Gastroesophageal sphincter (tissue), 4 donors: ENCODE results near the gene THOC3. TPM values are rescaled to one million over a fixed set of nuclear protein-coding genes. Genes with fewer than 3 reads are reported as not detected.
"Not testable (repeated sequence)": the region's sequence is repeated elsewhere in the genome, so short reads cannot be mapped to it uniquely, and the experiment has no call there.

Experiments used
- ATAC-seq: fragments of 150-250 bp; one replicate; pipeline ENCODE4 v1.9.1; 2016; ENCODE audit warnings: mild to moderate bottlenecking, moderate library complexity
- H3K27ac ChIP-seq, 4 donors: fragments of 200-600 bp; sonication (generic) in 3 of 4; 1 replicate in 3 of 4; 2 replicates in 1 of 4; pipeline ENCODE4 v1.5.1; 2016 to 2019
- H3K27me3 ChIP-seq: fragments of 200-600 bp; sonication (generic); one replicate; pipeline ENCODE4 v1.5.1; 2019
- H3K36me3 ChIP-seq, 2 donors: fragments of 200-600 bp; sonication (generic); one replicate each; pipeline ENCODE4 v1.5.1; 2019; ENCODE audit warnings: control low read depth in 1 of 2
- H3K4me1 ChIP-seq, 3 donors: fragments of 200-600 bp; sonication (generic); 1 replicate in 2 of 3; 2 replicates in 1 of 3; pipeline ENCODE4 v1.5.1; 2016 to 2019; ENCODE audit warnings: control low read depth in 2 of 3
- H3K4me3 ChIP-seq, 2 donors: fragments of 200-600 bp; sonication (generic); one replicate each; pipeline ENCODE4 v1.5.1; 2019; ENCODE audit warnings: mild to moderate bottlenecking in 1 of 2, moderate library complexity in 1 of 2
- H3K9me3 ChIP-seq, 3 donors: fragments of 200-600 bp; sonication (generic); one replicate each; pipeline ENCODE4 v1.5.1; 2017 to 2019; ENCODE audit warnings: control low read depth in 2 of 3
- WGBS, 2 donors: methylation state at CpG; one replicate each; pipeline ENCODE4 v1.1.5; 2018; ENCODE audit warnings: low coverage in 1 of 2; 5-methylcytosine and 5-hydroxymethylcytosine counted together
- total RNA-seq, 4 donors: library from RNA; depleted of rRNA; stranded (reverse); fragments of >200 nt; gene quantifications; one replicate each; pipeline ENCODE4 v1.1.0, GENCODE V29; 2016
- TF ChIP-seq, protein P1 (sequence below), 4 experiments: fragments of 200-600 bp in 2 of 4; fragments of 450-650 bp in 2 of 4; sonication (generic) in 1 of 4; IDR thresholded peaks; one replicate each; pipeline ENCODE4 v1.5.1; 2017 to 2019; ENCODE audit warnings: antibody characterized with exemption in 4 of 4, mild to moderate bottlenecking in 2 of 4, moderate library complexity in 2 of 4

The THOC3 gene, protein sequence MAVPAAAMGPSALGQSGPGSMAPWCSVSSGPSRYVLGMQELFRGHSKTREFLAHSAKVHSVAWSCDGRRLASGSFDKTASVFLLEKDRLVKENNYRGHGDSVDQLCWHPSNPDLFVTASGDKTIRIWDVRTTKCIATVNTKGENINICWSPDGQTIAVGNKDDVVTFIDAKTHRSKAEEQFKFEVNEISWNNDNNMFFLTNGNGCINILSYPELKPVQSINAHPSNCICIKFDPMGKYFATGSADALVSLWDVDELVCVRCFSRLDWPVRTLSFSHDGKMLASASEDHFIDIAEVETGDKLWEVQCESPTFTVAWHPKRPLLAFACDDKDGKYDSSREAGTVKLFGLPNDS
- 10 to 100 TPM; 21.1 to 44.3 (median 28.4) TPM for total RNA-seq

DNA sequence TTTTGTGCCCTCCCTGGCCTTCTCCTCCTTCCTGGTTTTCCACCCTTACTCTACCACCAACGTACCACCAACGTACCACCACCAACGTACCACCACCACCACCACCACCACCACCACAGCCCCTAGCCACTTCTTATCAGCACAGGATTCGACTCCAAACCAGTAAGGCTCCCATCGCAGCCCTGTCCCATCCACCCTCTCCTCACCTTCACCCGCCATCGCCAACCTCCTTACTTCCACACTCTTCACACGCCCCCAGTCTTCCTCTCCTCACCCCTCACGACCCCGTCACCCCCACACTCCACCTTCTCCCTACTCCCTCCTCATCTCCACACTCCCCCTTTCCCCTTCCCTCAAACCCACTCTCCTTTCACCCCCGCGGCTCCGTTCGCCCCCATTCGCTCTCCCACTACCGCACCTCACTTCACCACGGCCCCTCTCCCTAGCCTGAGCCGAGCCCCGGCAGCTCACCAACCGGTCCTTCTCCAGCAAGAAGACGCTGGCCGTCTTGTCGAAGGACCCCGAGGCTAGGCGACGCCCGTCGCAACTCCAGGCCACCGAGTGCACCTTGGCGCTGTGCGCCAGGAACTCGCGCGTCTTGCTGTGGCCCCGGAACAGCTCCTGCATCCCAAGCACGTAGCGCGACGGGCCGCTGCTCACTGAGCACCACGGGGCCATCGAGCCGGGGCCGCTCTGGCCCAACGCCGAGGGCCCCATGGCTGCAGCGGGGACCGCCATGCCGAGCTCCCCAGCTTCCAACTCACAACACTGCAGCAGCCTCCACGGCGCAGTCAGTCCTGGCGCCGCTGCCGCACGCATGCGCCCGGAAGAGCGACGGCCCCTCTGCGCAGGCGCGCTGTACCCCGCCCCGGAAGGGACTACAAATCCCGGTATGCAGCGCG lies at the start of gene THOC3:
Gene THOC3 (minus strand): TSS at position 845 of the 902 bp plus-strand sequence. CDS start 107 bp downstream, at position 738.
- peak; percentile 100 for ATAC-seq
- Histone ChIP-seq H3K4me3 (peak within 1 kb of the TSS; percentile 56 to 66), H3K27ac (peak within 1 kb of the TSS in 3 of 4 donors; percentile 47 to 71 (median 48))
- H3K27me3 ChIP-seq, H3K36me3 ChIP-seq, H3K9me3 ChIP-seq, H3K4me1 ChIP-seq: not testable (repeated sequence)
- TF ChIP-seq, protein P1, sequence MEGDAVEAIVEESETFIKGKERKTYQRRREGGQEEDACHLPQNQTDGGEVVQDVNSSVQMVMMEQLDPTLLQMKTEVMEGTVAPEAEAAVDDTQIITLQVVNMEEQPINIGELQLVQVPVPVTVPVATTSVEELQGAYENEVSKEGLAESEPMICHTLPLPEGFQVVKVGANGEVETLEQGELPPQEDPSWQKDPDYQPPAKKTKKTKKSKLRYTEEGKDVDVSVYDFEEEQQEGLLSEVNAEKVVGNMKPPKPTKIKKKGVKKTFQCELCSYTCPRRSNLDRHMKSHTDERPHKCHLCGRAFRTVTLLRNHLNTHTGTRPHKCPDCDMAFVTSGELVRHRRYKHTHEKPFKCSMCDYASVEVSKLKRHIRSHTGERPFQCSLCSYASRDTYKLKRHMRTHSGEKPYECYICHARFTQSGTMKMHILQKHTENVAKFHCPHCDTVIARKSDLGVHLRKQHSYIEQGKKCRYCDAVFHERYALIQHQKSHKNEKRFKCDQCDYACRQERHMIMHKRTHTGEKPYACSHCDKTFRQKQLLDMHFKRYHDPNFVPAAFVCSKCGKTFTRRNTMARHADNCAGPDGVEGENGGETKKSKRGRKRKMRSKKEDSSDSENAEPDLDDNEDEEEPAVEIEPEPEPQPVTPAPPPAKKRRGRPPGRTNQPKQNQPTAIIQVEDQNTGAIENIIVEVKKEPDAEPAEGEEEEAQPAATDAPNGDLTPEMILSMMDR (IDR thresholded peaks at IDR 0.05) = peak in 1 of 4 experiments; percentile 30
- WGBS, 2 donors = 0% methylated on average over 24 of the region's 67 CpGs; no CpG with 5 or more reads in 1 of the 2 donors

DNA sequence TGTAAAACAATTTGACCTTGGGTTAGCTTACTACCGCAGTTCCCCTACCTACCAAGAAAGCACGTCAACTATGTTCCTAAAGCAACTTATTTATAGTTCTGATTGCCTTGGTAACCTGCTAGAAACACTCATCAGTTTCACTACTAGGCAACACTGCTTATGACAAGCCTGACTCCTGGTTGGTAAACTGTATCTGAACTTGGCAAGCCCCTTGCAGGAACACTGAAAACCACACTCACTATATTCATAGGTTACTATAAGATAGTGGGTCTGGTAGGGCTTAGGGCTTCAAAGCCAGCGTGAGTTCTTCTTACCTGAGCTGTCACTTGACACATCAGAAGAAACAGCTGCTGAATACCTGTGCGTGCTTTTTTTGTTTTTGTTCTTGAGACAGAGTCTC lies 49.2 kb upstream of the THOC3 start:
- not testable (repeated sequence) for ATAC-seq

DNA sequence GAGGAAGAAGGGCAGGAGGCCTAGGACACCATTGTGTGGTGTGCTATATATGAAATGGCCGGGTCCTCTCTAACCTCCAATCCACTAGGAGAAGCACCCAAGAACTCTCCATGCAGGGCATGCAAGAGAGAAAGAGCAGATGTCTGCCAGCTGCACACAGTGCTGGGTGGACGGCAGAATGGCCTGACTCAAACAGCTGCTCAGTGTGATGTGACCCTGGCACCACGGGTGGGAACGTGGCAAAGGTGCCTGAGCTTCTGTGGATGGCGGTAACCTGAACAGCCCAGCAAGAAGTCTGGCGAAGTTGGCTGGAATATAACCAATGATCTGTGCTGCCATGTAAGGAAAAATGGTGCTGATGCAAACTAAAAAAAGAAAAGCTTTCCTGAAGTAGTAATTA lies 46.2 kb upstream of the THOC3 start:
- ATAC-seq, H3K27me3 ChIP-seq: not testable (repeated sequence)
- no CpG with 5 or more reads among the region's 6 CpGs for WGBS, 2 donors

More for the DNA sequence above, 49.2 kb upstream of the THOC3 start:
- not testable (repeated sequence) for H3K27me3 ChIP-seq, H3K27ac ChIP-seq, H3K36me3 ChIP-seq, H3K4me1 ChIP-seq, H3K4me3 ChIP-seq, H3K9me3 ChIP-seq
- WGBS, 2 donors = no CpG with 5 or more reads among the region's 4 CpGs

DNA sequence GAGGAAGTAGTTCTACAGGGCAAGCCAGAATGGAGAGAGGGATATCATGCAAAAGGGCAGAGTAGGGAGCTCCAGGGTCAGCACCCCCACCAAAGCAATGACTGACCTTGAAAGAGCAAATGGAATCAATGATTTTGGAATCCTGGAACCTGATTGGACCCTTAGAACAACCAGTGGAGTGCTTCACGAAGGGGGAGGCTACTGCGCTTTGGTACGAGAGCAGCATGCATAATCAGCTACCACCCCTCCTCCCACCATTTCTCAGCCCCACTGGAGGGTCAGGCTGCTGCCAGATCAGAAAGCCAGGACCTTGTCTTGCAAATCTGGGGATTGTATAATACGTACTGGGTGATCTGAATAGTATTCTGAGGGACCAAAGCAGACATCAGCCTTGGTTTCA lies 43.0 kb upstream of the THOC3 start:
- no CpG with 5 or more reads among the region's 4 CpGs for WGBS, 2 donors

More for the DNA sequence above, 46.2 kb upstream of the THOC3 start:
- not testable (repeated sequence) for H3K27ac ChIP-seq, H3K4me3 ChIP-seq, H3K36me3 ChIP-seq, H3K9me3 ChIP-seq, H3K4me1 ChIP-seq

DNA sequence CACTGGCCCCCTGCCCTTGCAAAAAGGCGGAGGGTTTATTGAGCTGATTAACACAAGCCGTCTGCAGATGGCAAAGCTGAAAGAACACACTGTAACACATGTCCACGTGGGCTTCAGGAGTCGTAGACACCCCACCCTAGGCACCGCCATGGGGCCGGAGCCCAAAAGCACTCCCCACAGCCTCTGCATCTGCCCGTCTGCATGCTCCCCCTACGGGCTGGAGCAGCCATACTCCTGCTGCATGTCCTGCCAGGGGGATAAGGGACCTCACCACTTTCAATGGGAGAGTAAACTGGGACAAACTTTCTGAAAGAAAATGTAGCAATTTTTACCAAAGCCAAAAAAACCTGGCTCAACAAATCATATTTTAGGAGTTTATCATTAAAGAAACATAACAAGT lies 42.1 kb upstream of the THOC3 start:
- H3K27me3 ChIP-seq, H3K4me1 ChIP-seq: not testable (repeated sequence)
- WGBS, 2 donors = 49% methylated on average over 2 of the region's 8 CpGs; no CpG with 5 or more reads in 1 of the 2 donors

More for the DNA sequence above, 43.0 kb upstream of the THOC3 start:
- not testable (repeated sequence) for H3K9me3 ChIP-seq, H3K27ac ChIP-seq, H3K27me3 ChIP-seq, ATAC-seq, H3K4me1 ChIP-seq, H3K36me3 ChIP-seq, H3K4me3 ChIP-seq

DNA sequence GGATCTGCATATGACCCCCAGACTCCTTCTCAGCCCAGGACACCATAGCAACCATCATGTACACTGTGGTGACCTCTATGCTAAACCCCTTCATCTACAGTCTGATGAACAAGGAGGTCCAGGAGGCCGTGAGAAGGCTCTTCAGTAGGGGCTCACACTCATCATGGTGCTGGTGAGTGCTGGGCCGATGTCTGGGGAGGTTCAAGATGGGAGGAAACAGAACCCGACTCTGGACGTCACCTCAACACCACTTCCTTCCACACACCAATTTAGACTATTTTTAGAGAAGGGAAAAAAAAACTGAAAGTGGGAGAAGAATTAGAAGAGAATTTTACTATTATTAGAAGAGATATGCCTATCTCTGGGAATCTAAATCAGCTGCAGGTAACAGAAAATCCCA lies 39.1 kb upstream of the THOC3 start:
- H3K36me3 ChIP-seq, H3K4me1 ChIP-seq, H3K4me3 ChIP-seq, ATAC-seq, H3K27me3 ChIP-seq, H3K27ac ChIP-seq, H3K9me3 ChIP-seq: not testable (repeated sequence)
- WGBS, 2 donors = no CpG with 5 or more reads among the region's 4 CpGs

More for the DNA sequence above, 42.1 kb upstream of the THOC3 start:
- H3K27ac ChIP-seq, H3K36me3 ChIP-seq, ATAC-seq, H3K9me3 ChIP-seq, H3K4me3 ChIP-seq: not testable (repeated sequence)

DNA sequence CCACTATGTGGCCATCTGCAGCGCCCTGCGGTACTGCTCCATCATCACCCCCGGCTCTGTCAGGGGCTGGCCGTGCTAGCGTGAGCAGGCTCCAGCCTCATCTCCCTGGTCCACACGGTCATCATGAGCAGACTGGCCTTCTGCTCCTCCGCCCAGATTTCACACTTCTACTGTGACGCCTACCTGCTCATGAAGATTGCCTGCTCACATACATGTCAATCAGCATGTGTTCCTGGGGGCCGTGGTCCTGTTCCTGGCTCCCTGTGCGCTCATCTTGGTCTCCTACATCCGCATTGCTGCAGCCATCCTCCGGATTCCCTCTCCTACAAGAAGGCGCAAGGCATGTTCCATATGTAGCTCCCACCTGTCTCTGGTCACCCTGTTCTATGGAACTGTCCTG lies 38.7 kb upstream of the THOC3 start:
- H3K4me3 ChIP-seq, H3K27ac ChIP-seq, H3K9me3 ChIP-seq, H3K36me3 ChIP-seq, H3K27me3 ChIP-seq, H3K4me1 ChIP-seq, ATAC-seq: not testable (repeated sequence)
- 96 to 100% methylated on average over 1 to 8 of the region's 13 CpGs for WGBS, 2 donors

DNA sequence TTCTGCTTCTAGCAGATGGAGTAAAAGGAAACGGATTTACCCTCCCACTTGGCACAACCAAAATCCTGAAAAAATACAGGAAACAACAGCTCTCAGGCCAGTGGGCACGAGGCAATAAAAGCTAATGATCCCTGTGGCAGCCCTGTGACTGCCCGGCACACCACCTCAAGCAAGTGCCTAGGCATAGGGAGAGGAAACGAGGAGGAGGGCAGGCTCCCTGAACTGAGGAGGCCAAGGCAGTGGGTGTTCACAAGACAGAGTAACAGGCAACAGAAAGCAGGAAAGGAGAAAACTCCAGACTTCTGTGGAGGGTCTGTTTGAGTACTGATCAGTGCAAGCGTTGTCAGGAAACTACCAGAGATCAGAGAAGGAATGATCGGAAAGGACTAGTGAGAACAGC lies 29.9 kb upstream of the THOC3 start:
- H3K9me3 ChIP-seq, H3K4me1 ChIP-seq, H3K36me3 ChIP-seq, H3K27me3 ChIP-seq, H3K27ac ChIP-seq, H3K4me3 ChIP-seq, ATAC-seq: not testable (repeated sequence)
- WGBS, 2 donors = no CpG with 5 or more reads among the region's 6 CpGs

DNA sequence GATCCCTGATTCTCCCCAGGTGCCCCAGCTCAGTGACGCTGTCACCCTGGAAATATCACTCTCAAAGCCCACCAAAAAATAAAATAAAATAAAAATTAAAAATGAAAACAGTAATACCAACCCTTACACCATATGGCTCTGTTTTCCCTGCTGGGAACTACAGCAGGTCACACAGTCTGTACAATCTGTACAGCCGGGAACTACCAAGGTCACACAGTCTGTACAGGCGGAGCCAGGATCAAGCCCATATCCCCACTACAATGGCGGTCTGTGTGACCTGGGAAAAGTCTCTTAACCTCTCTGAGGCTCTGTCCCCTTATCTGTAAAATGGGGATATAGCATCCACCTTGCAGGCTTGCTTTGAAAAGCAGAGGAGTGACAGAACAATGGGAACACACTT lies 29.4 kb upstream of the THOC3 start:
- not testable (repeated sequence) for ATAC-seq, H3K9me3 ChIP-seq, H3K4me3 ChIP-seq, H3K4me1 ChIP-seq, H3K36me3 ChIP-seq, H3K27me3 ChIP-seq, H3K27ac ChIP-seq
- no CpG with 5 or more reads among the region's 4 CpGs for WGBS, 2 donors

DNA sequence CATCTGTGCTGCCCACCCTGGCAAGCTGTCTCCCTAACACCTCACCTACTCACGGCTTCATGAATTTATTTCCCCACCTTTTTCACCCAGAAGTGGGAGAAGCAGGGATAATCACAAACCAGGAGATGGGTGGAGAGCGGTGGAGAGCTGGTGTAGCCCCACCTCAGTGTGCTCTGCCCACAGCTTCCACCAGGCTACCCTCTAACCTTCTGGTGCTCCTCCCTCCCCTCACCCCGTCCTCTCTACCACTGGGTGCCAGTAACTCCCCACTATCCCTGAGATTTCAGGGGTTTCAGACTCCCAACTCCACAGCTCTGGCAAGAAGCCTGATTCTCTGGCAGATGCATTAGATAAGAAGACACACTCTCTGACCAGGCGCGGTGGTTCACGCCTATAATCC lies 28.7 kb upstream of the THOC3 start:
- not testable (repeated sequence) for H3K36me3 ChIP-seq, ATAC-seq, H3K27ac ChIP-seq, H3K27me3 ChIP-seq, H3K4me3 ChIP-seq, H3K9me3 ChIP-seq, H3K4me1 ChIP-seq
- no CpG with 5 or more reads among the region's 6 CpGs for WGBS, 2 donors

DNA sequence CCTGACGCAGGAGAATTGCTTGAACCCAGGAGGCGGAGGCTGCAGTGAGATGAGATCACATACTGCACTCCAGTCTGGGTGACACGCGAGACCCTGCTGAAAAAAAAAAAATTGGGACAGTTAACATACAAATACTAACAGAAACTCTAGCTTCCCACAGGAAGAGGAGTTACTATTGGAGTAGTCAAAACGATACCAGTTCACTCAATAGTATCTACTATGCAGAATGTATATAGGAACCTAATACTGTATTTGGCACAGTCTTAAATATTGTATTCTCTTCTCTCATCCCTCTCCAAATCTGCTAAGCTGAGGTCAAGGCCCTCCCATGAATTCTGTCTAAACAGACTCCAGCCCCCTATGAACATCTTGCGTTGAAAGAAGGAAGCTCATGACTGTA lies 27.4 kb upstream of the THOC3 start:
- ATAC-seq = not testable (repeated sequence)
- no CpG with 5 or more reads among the region's 6 CpGs for WGBS, 2 donors

DNA sequence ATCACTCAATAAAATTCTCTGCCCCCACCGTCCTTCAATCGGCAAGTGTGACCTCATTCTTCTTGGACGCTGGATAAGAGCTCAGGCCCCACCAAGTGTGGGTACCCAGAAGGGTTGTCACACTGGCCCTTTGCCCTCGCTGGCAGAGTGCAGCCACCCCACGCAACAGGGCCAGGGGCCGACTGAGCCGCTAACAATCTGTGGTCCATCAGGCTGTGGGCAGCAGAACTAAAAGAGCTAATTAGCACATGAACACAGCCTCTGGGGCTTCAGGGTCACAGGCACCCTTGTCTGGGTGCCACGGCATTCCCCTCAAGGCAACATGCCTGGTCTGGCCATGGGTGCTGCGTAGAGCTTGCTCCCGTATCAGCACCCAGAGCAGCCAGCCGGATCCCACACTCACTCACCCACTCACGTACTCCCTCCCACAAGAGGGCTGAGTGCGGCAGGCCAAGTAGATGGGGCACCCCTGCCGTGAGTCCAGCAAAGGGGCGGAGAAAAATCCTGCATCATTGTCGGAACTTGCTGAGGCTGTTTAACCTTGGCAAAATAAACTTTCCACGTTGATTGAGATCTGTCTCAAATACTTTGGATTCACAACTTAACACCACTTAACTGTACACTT lies 11.4 kb upstream of the THOC3 start:
- not testable (repeated sequence) for H3K4me3 ChIP-seq, H3K27ac ChIP-seq, H3K36me3 ChIP-seq, ATAC-seq, H3K4me1 ChIP-seq, H3K27me3 ChIP-seq, H3K9me3 ChIP-seq
- no CpG with 5 or more reads among the region's 17 CpGs for WGBS, 2 donors

More for the DNA sequence above, 27.4 kb upstream of the THOC3 start:
- not testable (repeated sequence) for H3K4me1 ChIP-seq, H3K27ac ChIP-seq, H3K4me3 ChIP-seq, H3K27me3 ChIP-seq, H3K9me3 ChIP-seq, H3K36me3 ChIP-seq
